Measurements from ENCODE around the gene GRIN2A. TPM values are rescaled to one million over a fixed set of nuclear protein-coding genes. Genes with fewer than 3 reads are reported as not detected.

Gene GRIN2A
- polyA plus RNA-seq, 1 donor from 2014 or later: not detected

DNA sequence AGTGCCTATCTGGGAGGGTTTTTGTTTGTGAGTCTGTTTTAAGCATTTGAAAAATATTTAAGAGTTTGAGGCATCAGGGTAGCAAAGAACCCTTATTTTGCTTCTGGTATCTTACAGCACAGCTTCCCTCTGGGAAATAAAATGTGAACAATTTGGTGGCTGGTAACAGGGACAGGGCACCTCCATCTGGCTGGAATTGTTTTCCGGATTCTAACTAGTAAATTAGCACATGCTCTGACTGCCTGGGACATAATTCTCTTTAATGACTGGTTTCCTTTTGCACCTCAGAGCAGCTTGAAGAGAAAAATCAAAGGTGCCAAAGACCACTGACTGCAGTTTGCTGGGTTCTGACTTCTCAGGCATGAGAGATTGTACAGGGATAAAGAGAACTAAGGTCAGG is 469.1 kb downstream of the GRIN2A start:
- no peaks in the 10 kb centered on the region for H3K4me1 Mint-ChIP-seq
- H3K36me3 Mint-ChIP-seq: no peaks in the 10 kb centered on the region
- no peak overlapping the region for H3K27ac Mint-ChIP-seq
- peaks cover 1% of the 10 kb centered on the region for H3K27me3 Mint-ChIP-seq
- peaks cover 2 to 6% (median 3%) of the 10 kb centered on the region in 3 donors for H3K9me3 Mint-ChIP-seq
- no peak overlapping the region for H3K4me3 Mint-ChIP-seq

DNA sequence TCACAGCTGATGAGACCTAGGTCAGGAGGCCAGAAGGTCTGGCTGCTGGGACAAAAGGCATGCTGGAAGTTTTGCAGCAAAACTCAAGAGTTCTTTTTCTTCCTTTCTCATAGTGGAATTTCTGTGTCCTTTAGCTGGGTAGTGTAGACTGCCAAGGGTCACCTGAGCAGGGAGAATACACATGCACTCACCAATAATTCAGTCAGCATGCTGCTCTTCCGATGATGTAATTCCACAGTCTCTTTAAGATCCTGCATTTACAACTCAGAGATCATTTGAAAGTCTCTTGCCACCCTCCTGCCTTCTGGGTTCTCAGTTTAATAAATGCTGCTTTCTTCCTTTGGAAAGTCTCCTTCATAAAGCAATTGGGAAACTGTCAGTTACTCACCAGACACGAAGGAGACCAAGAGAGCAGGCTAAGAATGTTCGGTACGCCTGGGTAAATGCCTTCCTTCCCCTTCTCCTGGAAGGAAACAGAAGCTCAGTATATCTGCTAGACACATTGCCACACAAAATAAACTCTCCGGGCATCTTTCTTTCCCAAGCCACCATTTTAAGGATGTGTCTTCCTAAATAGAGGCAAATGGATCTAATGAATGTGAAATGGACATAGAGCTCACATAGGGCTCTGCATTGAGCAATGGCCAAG is 473.1 kb downstream of the GRIN2A start:
- Mint-ChIP-seq H3K9me3 (peaks cover 0 to 5% (median 0%) of the 10 kb centered on the region in 3 donors), H3K4me3 (no peak overlapping the region), H3K36me3 (no peaks in the 10 kb centered on the region), H3K4me1 (no peaks in the 10 kb centered on the region), H3K27ac (no peak overlapping the region), H3K27me3 (no peaks in the 10 kb centered on the region)

DNA sequence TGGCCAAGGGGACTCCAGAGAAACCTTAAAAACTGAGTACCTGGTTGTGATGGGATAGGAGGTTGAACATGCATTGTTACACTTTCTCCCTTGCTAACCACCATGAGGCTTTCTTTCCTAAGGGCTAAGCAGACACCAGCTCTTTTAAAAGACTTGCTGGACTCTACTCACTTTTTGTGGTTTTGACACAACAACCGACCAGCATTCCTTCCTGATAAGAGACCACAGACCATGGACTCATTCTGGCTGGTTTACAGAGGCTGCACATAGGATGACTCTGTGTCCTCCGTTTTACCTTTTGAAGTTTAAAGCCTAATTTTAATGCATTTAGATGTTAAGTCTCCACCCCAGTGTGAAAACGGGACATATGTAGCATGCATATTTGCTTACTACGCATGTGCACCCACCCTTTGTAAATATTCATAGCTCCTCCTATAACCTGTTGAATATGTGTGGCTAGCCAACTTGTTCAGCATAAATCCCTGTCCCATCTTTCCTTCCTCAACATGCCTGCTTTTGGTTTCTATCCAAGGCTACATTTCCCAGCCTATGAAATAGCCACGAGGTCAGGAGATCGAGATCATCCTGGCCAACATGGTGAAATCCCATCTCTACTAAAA is 475.9 kb downstream of the GRIN2A start:
- Mint-ChIP-seq H3K9me3 (peaks cover 0 to 5% (median 2%) of the 10 kb centered on the region in 3 donors), H3K36me3 (no peaks in the 10 kb centered on the region), H3K27me3 (peaks cover 1% of the 10 kb centered on the region), H3K27ac (no peak overlapping the region), H3K4me3 (no peak overlapping the region), H3K4me1 (no peaks in the 10 kb centered on the region)

DNA sequence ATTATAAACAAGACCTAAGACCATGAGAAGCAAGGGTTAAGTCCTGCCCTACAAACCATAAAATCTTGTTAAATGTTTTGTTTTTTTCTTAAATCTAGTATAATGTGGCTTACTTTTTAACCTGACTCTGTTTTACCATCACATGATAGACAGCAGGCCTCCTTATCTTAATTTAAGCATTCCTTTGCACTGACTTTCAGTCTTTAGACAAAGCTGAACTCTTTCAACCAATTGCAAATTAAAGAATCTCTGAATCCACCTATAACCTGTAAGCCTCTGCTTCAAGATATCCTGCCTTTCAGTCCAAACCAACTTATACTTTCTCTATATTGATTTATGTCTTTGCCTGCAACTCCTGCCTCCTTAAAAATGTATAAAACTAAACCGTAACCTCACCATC is 478.5 kb downstream of the GRIN2A start:
- Mint-ChIP-seq H3K4me1 (no peaks in the 10 kb centered on the region), H3K36me3 (no peaks in the 10 kb centered on the region), H3K27ac (no peak overlapping the region), H3K27me3 (peaks cover 4% of the 10 kb centered on the region), H3K9me3 (peaks cover 0 to 5% (median 2%) of the 10 kb centered on the region in 3 donors), H3K4me3 (no peak overlapping the region)

Other genes with a start within 250 kb of the GRIN2A start
- gene ATF7IP2, start 203.6 kb upstream of the GRIN2A start, polyA plus RNA-seq: 75.3 TPM